OCI-LY1 (cell line): ENCODE measurements around the gene GLRX5.

ENCODE experiments used
- CTCF ChIP-seq: fragments of 200-600 bp; sonication (generic), shearing (Covaris generic); IDR thresholded peaks from 2 replicates; pipeline ENCODE4 v1.5.1; 2017; ENCODE audit warnings: mild to moderate bottlenecking, antibody characterized with exemption, low read length, moderate library complexity, mixed read lengths
- EZH2 ChIP-seq: fragments of 200-600 bp; sonication (generic), shearing (Covaris generic); IDR thresholded peaks from 2 replicates; pipeline ENCODE4 v1.8.0; 2017; ENCODE audit warnings: borderline replicate concordance, mixed run types, mild to moderate bottlenecking, antibody characterized with exemption, low read length, moderate library complexity, mixed read lengths

GRCh38 chr14:95553141-95553540 is 18.3 kb downstream of the GLRX5 start:
- TF ChIP-seq CTCF, result no peak
- TF ChIP-seq EZH2, result no peak
